Loucy (cell line): Measurements from ENCODE around the gene GNG2.

Experiments used
- H2AFZ ChIP-seq: fragments of 200-600 bp; sonication (generic); 2 replicates; pipeline ENCODE4 v1.6.0; 2016; ENCODE audit warnings: antibody characterized with exemption, mild to moderate bottlenecking, low read length, moderate library complexity
- H3F3A ChIP-seq: fragments of 200-600 bp; 2 replicates; pipeline ENCODE4 v1.6.0; 2016; ENCODE audit warnings: antibody characterized with exemption, low read depth, mild to moderate bottlenecking
- H3K27me3 ChIP-seq: fragments of 200-600 bp; sonication (generic); 2 replicates; pipeline ENCODE4 v1.6.1; 2014; ENCODE audit warnings: low read length, mild to moderate bottlenecking; ENCODE audit not compliant: insufficient read depth, poor library complexity, severe bottlenecking
- H3K36me3 ChIP-seq: fragments of 200-600 bp; sonication (generic); 2 replicates; pipeline ENCODE4 v1.6.1; 2016; ENCODE audit warnings: low read length; ENCODE audit not compliant: insufficient read depth
- H3K4me1 ChIP-seq: fragments of 200-600 bp; sonication (generic); 2 replicates; pipeline ENCODE4 v1.5.1; 2014; ENCODE audit warnings: low read length, mild to moderate bottlenecking; ENCODE audit not compliant: insufficient read depth, poor library complexity, severe bottlenecking
- H3K4me2 ChIP-seq: fragments of 200-600 bp; sonication (generic); 2 replicates; pipeline ENCODE4 v1.6.0; 2014; ENCODE audit warnings: antibody characterized with exemption, low read length, low read depth, mild to moderate bottlenecking; ENCODE audit not compliant: poor library complexity, severe bottlenecking
- H3K4me3 ChIP-seq: fragments of 200-600 bp; sonication (generic); 2 replicates; pipeline ENCODE4 v1.5.1; 2014; ENCODE audit warnings: low read length, mild to moderate bottlenecking, mixed read lengths; ENCODE audit not compliant: poor library complexity, severe bottlenecking
- H3K79me2 ChIP-seq: fragments of 200-600 bp; sonication (generic); 2 replicates; pipeline ENCODE4 v1.6.1; 2014; ENCODE audit warnings: low read length; ENCODE audit not compliant: insufficient read depth
- H3K9ac ChIP-seq: fragments of 200-600 bp; sonication (generic); 2 replicates; pipeline ENCODE4 v1.6.0; 2014; ENCODE audit warnings: mild to moderate bottlenecking, low read depth, low read length, moderate library complexity; ENCODE audit not compliant: poor library complexity, severe bottlenecking
- H3K9me2 ChIP-seq: fragments of 200-600 bp; sonication (generic); replicated peaks from 2 replicates; pipeline ENCODE4 v1.6.1; 2016; ENCODE audit warnings: low read depth, low read length, mixed read lengths
- H3K9me3 ChIP-seq: fragments of 200-600 bp; sonication (generic); 2 replicates; pipeline ENCODE4 v1.6.1; 2014; ENCODE audit warnings: mild to moderate bottlenecking, antibody characterized with exemption, low read length, low read depth; ENCODE audit not compliant: insufficient read depth
- H4K20me1 ChIP-seq: fragments of 200-600 bp; sonication (generic); 2 replicates; pipeline ENCODE4 v1.6.0; 2014; ENCODE audit warnings: antibody characterized with exemption, low read length, mild to moderate bottlenecking; ENCODE audit not compliant: insufficient read depth, poor library complexity, severe bottlenecking
- EZH2phosphoT487 ChIP-seq: fragments of 200-600 bp; IDR thresholded peaks from 2 replicates; pipeline ENCODE4 v1.6.1; 2018; ENCODE audit warnings: antibody characterized with exemption, mild to moderate bottlenecking, moderate library complexity, borderline replicate concordance
- TF ChIP-seq, protein P1 (sequence below): fragments of 200-600 bp; sonication (generic); conservative IDR thresholded peaks from 2 replicates; pipeline ENCODE4 v1.5.1; 2014; ENCODE audit warnings: mild to moderate bottlenecking, antibody characterized with exemption, low read length

GNG2 gene

DNA sequence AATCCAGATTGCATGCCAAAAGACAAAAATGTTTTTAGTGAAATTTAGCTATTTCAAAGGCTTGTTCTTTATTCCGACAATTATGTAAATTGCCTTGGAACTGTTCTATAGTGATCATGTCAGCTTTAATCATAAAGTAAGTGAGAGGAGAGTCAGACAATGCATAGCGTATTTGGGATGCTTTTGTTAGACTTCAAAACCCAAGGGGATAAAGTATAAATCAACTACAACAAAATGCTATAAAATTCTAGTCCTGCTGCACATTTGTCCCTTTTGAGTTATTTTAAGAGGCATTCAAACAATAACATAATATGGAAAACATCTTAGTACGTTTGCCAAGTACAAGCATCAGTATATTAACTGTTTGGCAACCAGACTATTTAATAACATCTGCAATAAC is 140.3 kb downstream of the GNG2 start:
- Histone ChIP-seq H2AFZ (no peak overlapping the region), H3K9ac (no peak overlapping the region), H3K4me1 (peaks cover 9% of the 10 kb centered on the region), H3K9me3 (no peaks in the 10 kb centered on the region), H3K27me3 (no peaks in the 10 kb centered on the region), H3K4me3 (no peak overlapping the region), H3K4me2 (no peak overlapping the region), H3K36me3 (peaks cover 95% of the 10 kb centered on the region), H3K9me2 (no peaks in the 10 kb centered on the region), H4K20me1 (peaks cover 32% of the 10 kb centered on the region), H3K79me2 (peaks cover 35% of the 10 kb centered on the region), H3F3A (0 out of 2 replicates have a peak, but pooled peaks cover 2% of the 10 kb centered on the region)
- TF ChIP-seq EZH2phosphoT487: no peak
- TF ChIP-seq, protein P1, sequence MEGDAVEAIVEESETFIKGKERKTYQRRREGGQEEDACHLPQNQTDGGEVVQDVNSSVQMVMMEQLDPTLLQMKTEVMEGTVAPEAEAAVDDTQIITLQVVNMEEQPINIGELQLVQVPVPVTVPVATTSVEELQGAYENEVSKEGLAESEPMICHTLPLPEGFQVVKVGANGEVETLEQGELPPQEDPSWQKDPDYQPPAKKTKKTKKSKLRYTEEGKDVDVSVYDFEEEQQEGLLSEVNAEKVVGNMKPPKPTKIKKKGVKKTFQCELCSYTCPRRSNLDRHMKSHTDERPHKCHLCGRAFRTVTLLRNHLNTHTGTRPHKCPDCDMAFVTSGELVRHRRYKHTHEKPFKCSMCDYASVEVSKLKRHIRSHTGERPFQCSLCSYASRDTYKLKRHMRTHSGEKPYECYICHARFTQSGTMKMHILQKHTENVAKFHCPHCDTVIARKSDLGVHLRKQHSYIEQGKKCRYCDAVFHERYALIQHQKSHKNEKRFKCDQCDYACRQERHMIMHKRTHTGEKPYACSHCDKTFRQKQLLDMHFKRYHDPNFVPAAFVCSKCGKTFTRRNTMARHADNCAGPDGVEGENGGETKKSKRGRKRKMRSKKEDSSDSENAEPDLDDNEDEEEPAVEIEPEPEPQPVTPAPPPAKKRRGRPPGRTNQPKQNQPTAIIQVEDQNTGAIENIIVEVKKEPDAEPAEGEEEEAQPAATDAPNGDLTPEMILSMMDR: no peak

- Histone ChIP-seq H3F3A (no peaks in the 10 kb centered on the region), H3K79me2 (peaks cover 17% of the 10 kb centered on the region), H3K4me2 (no peak overlapping the region), H3K27me3 (no peaks in the 10 kb centered on the region), H3K9me2 (no peaks in the 10 kb centered on the region), H2AFZ (no peak overlapping the region), H3K4me3 (no peak overlapping the region), H3K36me3 (peaks cover 99% of the 10 kb centered on the region), H3K9ac (no peak overlapping the region), H4K20me1 (peaks cover 14% of the 10 kb centered on the region), H3K4me1 (no peaks in the 10 kb centered on the region), H3K9me3 (no peaks in the 10 kb centered on the region)
- TF ChIP-seq EZH2phosphoT487: no peak
- TF ChIP-seq, protein P1: no peak
Observed at GRCh38 chr14:52002542-52002941, 142.1 kb downstream of the GNG2 start.

GRCh38 chr14:52003324-52003723 is 142.9 kb downstream of the GNG2 start:
- no peaks in the 10 kb centered on the region for H3K4me1 ChIP-seq
- peaks cover 9% of the 10 kb centered on the region for H4K20me1 ChIP-seq
- H3K9me3 ChIP-seq: no peaks in the 10 kb centered on the region
- no peaks in the 10 kb centered on the region for H3K9me2 ChIP-seq
- H3K36me3 ChIP-seq: peaks cover 99% of the 10 kb centered on the region
- no peak for TF ChIP-seq EZH2phosphoT487
- TF ChIP-seq, protein P1: no peak
- H3K79me2 ChIP-seq: peaks cover 14% of the 10 kb centered on the region
- no peak overlapping the region for H2AFZ ChIP-seq
- H3K4me2 ChIP-seq: no peak overlapping the region
- no peaks in the 10 kb centered on the region for H3F3A ChIP-seq
- H3K4me3 ChIP-seq: no peak overlapping the region
- H3K9ac ChIP-seq: no peak overlapping the region
- no peaks in the 10 kb centered on the region for H3K27me3 ChIP-seq
